ENCODE data around the gene MYG1. TPM values are rescaled to one million over a fixed set of nuclear protein-coding genes. Genes with fewer than 3 reads are reported as not detected.

MYG1 gene
- total RNA-seq, 4 donors from 2014 or later = 26.7 to 46.5 (median 40.7) TPM

- TF ChIP-seq CTCF (IDR thresholded peaks at IDR 0.05; ENCODE audit: low read depth) = no peak
Observed at GRCh38 chr12:53288322-53288721, 11.2 kb upstream of the MYG1 start.

GRCh38 chr12:53289891-53290290, 9.6 kb upstream of the MYG1 start:
- TF ChIP-seq CTCF (IDR thresholded peaks at IDR 0.05; ENCODE audit: low read depth) = no peak

GRCh38 chr12:53290661-53291060, 8.8 kb upstream of the MYG1 start:
- no peak for TF ChIP-seq CTCF (IDR thresholded peaks at IDR 0.05; ENCODE audit: low read depth)

- TF ChIP-seq CTCF (IDR thresholded peaks at IDR 0.05; ENCODE audit: low read depth) = no peak
Observed at GRCh38 chr12:53292426-53292825, 7.1 kb upstream of the MYG1 start.

GRCh38 chr12:53295070-53295890, 4.2 kb upstream of the MYG1 start, which contains the start of gene PFDN5:
TSS of gene PFDN5 (plus strand) at chr12:53295542. CDS start at chr12:53295568, 26 bp downstream.
- TF ChIP-seq CTCF (IDR thresholded peaks at IDR 0.05; ENCODE audit: low read depth) = no peak

- TF ChIP-seq CTCF (IDR thresholded peaks at IDR 0.05; ENCODE audit: low read depth) = no peak
Observed at GRCh38 chr12:53295891-53296219, 3.6 kb upstream of the MYG1 start.

GRCh38 chr12:53298164-53298563, 1.3 kb upstream of the MYG1 start:
- TF ChIP-seq CTCF (IDR thresholded peaks at IDR 0.05; ENCODE audit: low read depth) = no peak

Data from subcutaneous adipose tissue (tissue), 4 donors.